GM06990 (cell line): ENCODE measurements around the gene XCL2.

Experiments
- DNase-seq: peaks from one replicate; pipeline ENCODE4 v3.0.0-alpha.2; 2011; ENCODE audit not compliant: insufficient read length; ENCODE audit errors: extremely low read depth
- H3K27me3 ChIP-seq: replicated peaks from 2 replicates; pipeline ENCODE4 v1.6.0; 2011; ENCODE audit warnings: low read length; ENCODE audit not compliant: control insufficient read depth, insufficient read depth
- H3K36me3 ChIP-seq: 2 replicates; pipeline ENCODE4 v1.5.1; 2011; ENCODE audit warnings: low read length; ENCODE audit not compliant: control insufficient read depth, insufficient read depth
- H3K4me3 ChIP-seq: replicated peaks from 2 replicates; pipeline ENCODE4 v1.5.1; 2011; ENCODE audit warnings: low read depth, mild to moderate bottlenecking, control low read depth, low read length
- TF ChIP-seq, protein P1 (sequence below): IDR thresholded peaks from 2 replicates; pipeline ENCODE4 v1.5.1; 2011; ENCODE audit warnings: low read length, control low read depth, mild to moderate bottlenecking, inconsistent platforms; ENCODE audit not compliant: insufficient read depth, poor library complexity, severe bottlenecking

XCL2 gene

DNA sequence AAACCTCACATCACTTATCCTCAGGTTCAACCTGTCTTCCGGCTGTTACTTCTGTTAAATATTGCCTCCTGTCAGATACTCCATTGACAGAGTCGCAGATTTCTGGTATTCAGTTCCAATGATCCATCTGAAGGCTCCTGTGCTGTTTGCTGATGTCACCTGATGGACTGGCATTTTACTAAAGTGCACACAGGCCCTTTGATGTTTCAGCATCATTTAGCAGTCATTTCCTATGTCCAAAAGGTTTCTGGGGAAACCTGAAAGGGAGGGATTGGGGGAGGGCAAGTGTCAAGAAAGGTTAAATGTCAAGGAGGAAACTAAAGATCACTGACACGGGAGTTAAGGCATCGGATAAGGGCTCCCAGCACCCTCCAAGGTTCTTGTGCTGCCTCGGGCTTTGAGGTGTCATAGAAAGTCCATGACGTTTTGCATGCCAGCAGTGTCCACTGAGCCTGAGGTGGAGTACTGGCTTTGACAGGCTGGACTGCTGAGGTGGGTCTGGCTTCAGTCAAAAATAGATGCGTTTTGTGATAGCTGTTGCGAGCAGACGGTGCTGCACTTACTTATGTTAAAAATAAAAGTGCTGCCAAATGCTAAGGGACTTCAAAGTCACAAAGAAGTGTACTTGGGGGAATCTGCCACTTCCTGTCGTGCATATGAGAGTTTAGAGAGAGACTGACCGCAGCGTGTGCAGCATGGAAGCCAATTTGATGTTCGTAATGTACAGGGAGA is 30.8 kb downstream of the XCL2 start:
- Histone ChIP-seq H3K36me3 (no peaks in the 10 kb centered on the region), H3K27me3 (no peaks in the 10 kb centered on the region), H3K4me3 (no peak overlapping the region)
- no peak for DNase-seq
- TF ChIP-seq, protein P1, sequence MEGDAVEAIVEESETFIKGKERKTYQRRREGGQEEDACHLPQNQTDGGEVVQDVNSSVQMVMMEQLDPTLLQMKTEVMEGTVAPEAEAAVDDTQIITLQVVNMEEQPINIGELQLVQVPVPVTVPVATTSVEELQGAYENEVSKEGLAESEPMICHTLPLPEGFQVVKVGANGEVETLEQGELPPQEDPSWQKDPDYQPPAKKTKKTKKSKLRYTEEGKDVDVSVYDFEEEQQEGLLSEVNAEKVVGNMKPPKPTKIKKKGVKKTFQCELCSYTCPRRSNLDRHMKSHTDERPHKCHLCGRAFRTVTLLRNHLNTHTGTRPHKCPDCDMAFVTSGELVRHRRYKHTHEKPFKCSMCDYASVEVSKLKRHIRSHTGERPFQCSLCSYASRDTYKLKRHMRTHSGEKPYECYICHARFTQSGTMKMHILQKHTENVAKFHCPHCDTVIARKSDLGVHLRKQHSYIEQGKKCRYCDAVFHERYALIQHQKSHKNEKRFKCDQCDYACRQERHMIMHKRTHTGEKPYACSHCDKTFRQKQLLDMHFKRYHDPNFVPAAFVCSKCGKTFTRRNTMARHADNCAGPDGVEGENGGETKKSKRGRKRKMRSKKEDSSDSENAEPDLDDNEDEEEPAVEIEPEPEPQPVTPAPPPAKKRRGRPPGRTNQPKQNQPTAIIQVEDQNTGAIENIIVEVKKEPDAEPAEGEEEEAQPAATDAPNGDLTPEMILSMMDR: no peak

GRCh38 chr1:168509875-168510791 is 33.7 kb downstream of the XCL2 start:
- DNase-seq: peak; percentile 58
- H3K36me3 ChIP-seq: no peaks in the 10 kb centered on the region
- TF ChIP-seq, protein P1: no peak
- H3K27me3 ChIP-seq: no peaks in the 10 kb centered on the region
- H3K4me3 ChIP-seq: no peak overlapping the region

- no peak for DNase-seq
- TF ChIP-seq, protein P1: no peak
- no peaks in the 10 kb centered on the region for H3K36me3 ChIP-seq
- no peak overlapping the region for H3K4me3 ChIP-seq
- H3K27me3 ChIP-seq: no peaks in the 10 kb centered on the region
Observed at GRCh38 chr1:168509210-168509609, 34.6 kb downstream of the XCL2 start.

GRCh38 chr1:168507828-168508227 is 36.0 kb downstream of the XCL2 start:
- TF ChIP-seq, protein P1: no peak
- H3K27me3 ChIP-seq: no peaks in the 10 kb centered on the region
- no peak overlapping the region for H3K4me3 ChIP-seq
- H3K36me3 ChIP-seq: no peaks in the 10 kb centered on the region
- DNase-seq: no peak

DNA sequence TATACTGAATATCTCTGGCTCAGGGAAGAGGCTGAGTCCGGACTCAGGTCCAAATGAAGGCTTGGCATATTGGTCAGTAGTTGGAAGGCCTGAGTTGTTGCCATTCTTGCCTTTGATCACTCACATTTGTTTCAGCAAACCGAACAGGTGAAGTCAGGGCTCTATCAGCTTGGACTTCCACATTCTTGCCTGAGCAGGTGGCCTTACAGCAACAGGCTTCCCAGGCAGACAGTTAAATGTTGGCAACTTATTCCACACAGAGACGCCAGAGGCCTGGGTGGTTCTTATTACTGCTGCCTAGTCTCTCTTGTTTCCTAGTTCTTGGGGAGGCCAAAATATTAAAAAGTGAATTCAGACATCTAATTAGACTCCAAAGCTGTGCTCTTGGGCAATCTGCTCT is 36.6 kb downstream of the XCL2 start:
- Histone ChIP-seq H3K36me3 (no peaks in the 10 kb centered on the region), H3K4me3 (no peak overlapping the region), H3K27me3 (no peaks in the 10 kb centered on the region)
- DNase-seq: no peak
- TF ChIP-seq, protein P1: no peak
